ENCODE results near the gene MRPS22. TPM values are rescaled to one million over a fixed set of nuclear protein-coding genes. Genes with fewer than 3 reads are reported as not detected.

MRPS22 gene
- total and polyA plus RNA-seq, 11 donors, result 66.0 to 110 (median 78.7) TPM

DNA sequence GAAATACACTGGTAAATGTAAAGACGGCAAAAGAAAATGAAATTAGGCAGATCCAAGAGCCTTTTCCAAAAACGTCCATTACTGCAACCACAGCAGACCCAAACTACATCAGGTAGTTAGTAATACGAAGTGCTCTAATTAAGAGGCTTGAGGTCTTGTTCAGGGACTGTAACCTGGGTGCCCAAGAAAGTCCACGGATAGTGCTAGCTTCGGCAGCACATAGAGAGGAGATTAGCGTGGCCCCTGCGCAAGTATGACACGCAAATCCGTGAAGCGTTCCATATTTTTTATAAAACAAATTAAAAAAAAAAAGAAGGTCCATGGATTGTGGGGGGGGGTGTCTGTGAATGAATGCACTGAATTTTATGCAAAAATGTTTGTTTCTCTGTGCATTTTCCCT, 44.3 kb downstream of the MRPS22 start:
- Histone ChIP-seq H3K4me1 (peaks cover 0 to 72% (median 38%) of the 10 kb centered on the region in 12 donors), H3K27me3 (no peaks in the 10 kb centered on the region), H3K36me3 (peaks cover 0 to 13% (median 4%) of the 10 kb centered on the region in 9 donors), H3K9me3 (no peaks in the 10 kb centered on the region), H3K4me3 (peak overlapping the region in 9 of 12 donors; percentile 72 to 94 (median 79)), H3K27ac (no peak overlapping the region)
- intact Hi-C loops (cut with DNase I), result loop anchor here in 4 of 10 donors (2.0 to 5.0 kb wide), 3 partner anchors 36 to 45 kb away; no protein-coding TSS in a partner anchor
- no peak for TF ChIP-seq POLR2A (IDR thresholded peaks at IDR 0.05)
- TF ChIP-seq, protein P1, sequence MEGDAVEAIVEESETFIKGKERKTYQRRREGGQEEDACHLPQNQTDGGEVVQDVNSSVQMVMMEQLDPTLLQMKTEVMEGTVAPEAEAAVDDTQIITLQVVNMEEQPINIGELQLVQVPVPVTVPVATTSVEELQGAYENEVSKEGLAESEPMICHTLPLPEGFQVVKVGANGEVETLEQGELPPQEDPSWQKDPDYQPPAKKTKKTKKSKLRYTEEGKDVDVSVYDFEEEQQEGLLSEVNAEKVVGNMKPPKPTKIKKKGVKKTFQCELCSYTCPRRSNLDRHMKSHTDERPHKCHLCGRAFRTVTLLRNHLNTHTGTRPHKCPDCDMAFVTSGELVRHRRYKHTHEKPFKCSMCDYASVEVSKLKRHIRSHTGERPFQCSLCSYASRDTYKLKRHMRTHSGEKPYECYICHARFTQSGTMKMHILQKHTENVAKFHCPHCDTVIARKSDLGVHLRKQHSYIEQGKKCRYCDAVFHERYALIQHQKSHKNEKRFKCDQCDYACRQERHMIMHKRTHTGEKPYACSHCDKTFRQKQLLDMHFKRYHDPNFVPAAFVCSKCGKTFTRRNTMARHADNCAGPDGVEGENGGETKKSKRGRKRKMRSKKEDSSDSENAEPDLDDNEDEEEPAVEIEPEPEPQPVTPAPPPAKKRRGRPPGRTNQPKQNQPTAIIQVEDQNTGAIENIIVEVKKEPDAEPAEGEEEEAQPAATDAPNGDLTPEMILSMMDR (IDR thresholded peaks at IDR 0.05), result no peak
- DNase-seq (no peak), ATAC-seq (no peak)
- WGBS, 4 donors, result 71 to 83% (median 77%) methylated on average over 10 of the region's 10 CpGs

DNA sequence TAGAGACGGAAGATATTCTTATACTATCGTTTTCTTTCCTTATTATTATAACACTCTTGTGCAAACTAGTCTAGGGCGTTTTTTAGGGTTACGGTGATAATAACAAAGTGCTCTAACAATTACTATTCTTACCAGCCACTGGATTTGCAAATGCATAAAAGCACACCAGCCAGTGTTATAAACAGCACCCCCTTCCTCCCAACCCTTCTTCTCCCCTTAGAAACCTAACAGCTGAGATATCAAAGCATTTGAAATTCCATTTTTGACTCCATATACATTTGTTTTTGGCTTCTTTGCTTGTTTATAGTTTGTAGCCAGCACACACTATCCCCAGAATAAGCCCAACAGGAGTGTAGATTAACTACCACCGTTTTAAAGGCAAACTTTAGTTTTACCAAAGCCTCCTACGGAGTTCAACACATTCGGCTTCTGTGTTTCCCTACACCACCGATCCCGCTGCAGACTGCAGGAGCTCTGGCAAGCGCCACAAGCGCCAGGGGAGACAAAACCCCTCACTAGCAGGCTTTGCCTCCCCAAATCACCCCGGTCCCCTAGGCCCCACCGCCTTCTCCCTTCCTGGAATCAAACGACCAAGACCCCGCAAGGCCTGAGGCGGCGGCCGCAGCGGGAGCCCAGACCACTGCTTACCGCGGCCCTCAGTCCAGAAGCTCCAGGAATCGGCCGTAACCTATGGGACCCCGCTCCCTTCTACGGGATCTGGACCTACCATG, 45.2 kb downstream of the MRPS22 start:
- no peak for TF ChIP-seq POLR2A (IDR thresholded peaks at IDR 0.05)
- TF ChIP-seq, protein P1 (IDR thresholded peaks at IDR 0.05), result no peak
- Histone ChIP-seq H3K36me3 (peaks cover 0 to 9% (median 0%) of the 10 kb centered on the region in 9 donors), H3K4me3 (peak overlapping the region; percentile 72 to 95 (median 79)), H3K4me1 (peaks cover 0 to 66% (median 43%) of the 10 kb centered on the region in 12 donors), H3K27ac (peak overlapping the region; percentile 65 to 98 (median 93)), H3K27me3 (no peaks in the 10 kb centered on the region), H3K9me3 (no peaks in the 10 kb centered on the region)
- intact Hi-C loops (cut with DNase I), result loop anchor here in 4 of 10 donors (2.0 to 5.0 kb wide), 3 partner anchors 37 to 46 kb away; no protein-coding TSS in a partner anchor
- DNase-seq, result no peak
- ATAC-seq, result peak in 2 of 4 donors; percentile 5 to 16
- 2 to 5% (median 3%) methylated on average over 13 to 25 of the region's 25 CpGs for WGBS, 4 donors

DNA sequence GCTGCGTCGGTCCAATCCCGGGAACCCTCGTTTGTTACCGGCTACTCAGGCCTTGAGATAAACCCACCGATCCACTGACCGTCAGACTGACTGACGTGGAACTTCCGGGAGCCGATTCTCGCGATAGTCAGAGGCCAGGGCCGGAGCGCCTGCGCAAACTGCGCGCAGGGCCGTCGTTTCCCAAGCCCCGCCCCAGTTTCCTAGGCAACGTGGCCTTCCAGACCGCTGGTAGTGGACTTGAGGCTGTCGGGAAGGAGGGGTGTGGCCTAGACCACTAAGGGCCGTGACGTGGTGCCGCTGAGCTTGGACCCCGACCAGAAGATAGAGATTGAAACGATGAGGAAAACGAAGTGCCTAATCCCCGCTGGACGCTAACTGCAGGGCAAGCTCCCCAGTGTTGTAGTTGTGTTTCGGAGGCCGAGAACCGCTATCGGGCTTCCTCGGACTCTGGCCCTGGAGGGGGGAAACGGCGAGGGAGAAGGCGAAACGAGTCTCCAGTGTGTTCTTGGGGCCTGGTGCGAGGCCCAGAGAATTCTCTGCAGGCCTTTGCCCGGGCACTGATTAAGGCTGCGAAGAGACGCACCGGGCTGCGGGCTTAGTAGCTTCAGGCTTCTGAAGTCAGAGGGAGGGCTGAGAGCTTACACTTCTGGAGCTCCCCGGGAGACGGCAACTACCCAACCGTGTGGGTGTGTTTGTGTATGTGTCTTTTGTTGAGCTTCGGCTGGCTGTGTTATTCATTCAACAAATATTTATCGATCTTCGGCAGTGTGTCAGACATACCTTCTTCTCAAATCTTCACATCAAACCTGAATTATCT, 45.9 kb downstream of the MRPS22 start, which contains the start of gene COPB2:
COPB2 (minus strand) TSS at position 96 of the 817 bp plus-strand sequence. CDS start 97 bp downstream, outside the sequence.
- no peaks in the 10 kb centered on the region for H3K27me3 ChIP-seq
- peak within 1 kb of the TSS; percentile 72 to 95 (median 79) for H3K4me3 ChIP-seq
- peak; percentile 99 for ATAC-seq
- peak; percentile 99 to 100 (median 100) for DNase-seq
- peaks cover 0 to 3% (median 0%) of the 10 kb centered on the region in 9 donors for H3K36me3 ChIP-seq
- no peaks in the 10 kb centered on the region for H3K9me3 ChIP-seq
- WGBS, 4 donors, result 0 to 1% (median 1%) methylated on average over 32 to 52 of the region's 52 CpGs
- TF ChIP-seq, protein P1 (IDR thresholded peaks at IDR 0.05), result no peak
- TF ChIP-seq POLR2A (IDR thresholded peaks at IDR 0.05), result peak in 1 of 2 donors; percentile 82
- peaks cover 0 to 58% (median 41%) of the 10 kb centered on the region in 12 donors for H3K4me1 ChIP-seq
- peak within 1 kb of the TSS; percentile 80 to 98 (median 93) for H3K27ac ChIP-seq
- intact Hi-C loops (cut with DNase I), result loop anchor here in 4 of 10 donors (2.0 to 5.0 kb wide), 3 partner anchors 37 to 47 kb away; no protein-coding TSS in a partner anchor
